C4-2B (cell line): Measurements from ENCODE around the gene PUS10.

Experiments
- CTCF ChIP-seq: fragments of 450-650 bp; conservative IDR thresholded peaks from 2 replicates; pipeline ENCODE4 v1.5.1; 2017; ENCODE audit warnings: mild to moderate bottlenecking
- ZFX ChIP-seq: fragments of 450-650 bp; IDR thresholded peaks from 2 replicates; pipeline ENCODE4 v1.6.1; 2017

GRCh38 chr2:60948926-60949579 is 69.0 kb downstream of the PUS10 start:
- TF ChIP-seq CTCF (no peak), ZFX (no peak)
